ENCODE results near the gene BCAS3.
"Not testable (repeated sequence)": the region's sequence is repeated elsewhere in the genome, so short reads cannot be mapped to it uniquely, and the experiment has no call there.

DNA sequence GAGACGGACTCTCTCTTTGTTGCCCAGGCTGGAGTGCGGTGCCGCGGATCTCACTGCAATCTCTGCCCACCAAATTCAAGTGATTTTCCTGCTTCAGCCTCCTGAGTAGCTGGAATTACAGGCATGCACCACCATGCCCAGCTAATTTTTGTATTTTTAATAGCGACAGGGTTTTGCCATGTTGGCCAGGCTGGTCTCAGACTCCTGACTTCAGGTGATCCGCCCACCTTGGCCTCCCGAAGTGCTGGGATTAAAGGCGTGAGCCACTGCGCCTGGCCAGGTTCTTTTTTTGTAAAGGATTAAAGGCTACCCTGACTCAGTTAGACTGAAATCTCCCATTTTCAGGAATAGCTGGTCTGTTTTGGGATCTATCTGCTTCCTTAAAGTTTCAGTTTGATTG, 681.9 kb downstream of the BCAS3 start:
- TF ChIP-seq CTCF (conservative IDR thresholded peaks at IDR 0.05; ENCODE audit: low read length); EZH2phosphoT487 (IDR thresholded peaks at IDR 0.05; ENCODE audit: borderline replicate concordance, low read depth, low read length): not testable (repeated sequence)
